ENCODE data around the gene NAA40. TPM values are rescaled to one million over a fixed set of nuclear protein-coding genes. Genes with fewer than 3 reads are reported as not detected.

Gene NAA40
- total and polyA plus RNA-seq, 3 donors from 2014 or later = 44.8 to 57.5 (median 49.7) TPM

GRCh38 chr11:63993100-63993499, 54.3 kb downstream of the NAA40 start:
- intact Hi-C loops (cut with DNase I; ENCODE audit: low total_unique reads) = no loop called here
- H3K27me3 ChIP-seq = no peaks in the 10 kb centered on the region
- no peaks in the 10 kb centered on the region for H3K4me1 ChIP-seq
- 84 to 85% methylated on average over 5 of the region's 5 CpGs for WGBS, 2 donors
- no peaks in the 10 kb centered on the region for H3K9me3 ChIP-seq
- H3K36me3 ChIP-seq (ENCODE audit: low read depth, missing control alignments) = no peaks in the 10 kb centered on the region
- no peak for DNase-seq
- no peak overlapping the region for H3K4me3 ChIP-seq
- TF ChIP-seq POLR2A (IDR thresholded peaks at IDR 0.05) (no peak), CTCF (IDR thresholded peaks at IDR 0.05) (no peak)
- H3K27ac ChIP-seq = no peak overlapping the region

- WGBS, 2 donors = 83 to 91% methylated on average over 6 of the region's 6 CpGs
- H3K4me1 ChIP-seq = no peaks in the 10 kb centered on the region
- H3K4me3 ChIP-seq = no peak overlapping the region
- H3K27ac ChIP-seq = no peak overlapping the region
- H3K9me3 ChIP-seq = no peaks in the 10 kb centered on the region
- DNase-seq = no peak
- H3K27me3 ChIP-seq = no peaks in the 10 kb centered on the region
- intact Hi-C loops (cut with DNase I; ENCODE audit: low total_unique reads) = no loop called here
- no peaks in the 10 kb centered on the region for H3K36me3 ChIP-seq (ENCODE audit: low read depth, missing control alignments)
- TF ChIP-seq CTCF (IDR thresholded peaks at IDR 0.05) = no peak
- TF ChIP-seq POLR2A (IDR thresholded peaks at IDR 0.05) = no peak
Observed at GRCh38 chr11:63993993-63994392, 55.2 kb downstream of the NAA40 start.

- TF ChIP-seq POLR2A (IDR thresholded peaks at IDR 0.05) (no peak), CTCF (IDR thresholded peaks at IDR 0.05) (no peak)
- intact Hi-C loops (cut with DNase I; ENCODE audit: low total_unique reads) = no loop called here
- H3K9me3 ChIP-seq = no peaks in the 10 kb centered on the region
- H3K36me3 ChIP-seq (ENCODE audit: low read depth, missing control alignments) = no peaks in the 10 kb centered on the region
- peaks cover 14% of the 10 kb centered on the region for H3K4me1 ChIP-seq
- H3K27me3 ChIP-seq = no peaks in the 10 kb centered on the region
- H3K4me3 ChIP-seq = no peak overlapping the region
- no peak overlapping the region for H3K27ac ChIP-seq
- WGBS, 2 donors = 80 to 93% methylated on average over 10 to 14 of the region's 18 CpGs
- DNase-seq = no peak
Observed at GRCh38 chr11:63996512-63996911, 57.7 kb downstream of the NAA40 start.

GRCh38 chr11:63997104-63997700, 58.4 kb downstream of the NAA40 start:
- Histone ChIP-seq H3K4me3 (no peak overlapping the region), H3K9me3 (no peaks in the 10 kb centered on the region), H3K27ac (no peak overlapping the region), H3K4me1 (peaks cover 18% of the 10 kb centered on the region), H3K27me3 (no peaks in the 10 kb centered on the region), H3K36me3 (ENCODE audit: low read depth, missing control alignments) (no peaks in the 10 kb centered on the region)
- WGBS, 2 donors = 91 to 93% methylated on average over 4 to 27 of the region's 27 CpGs
- no peak for TF ChIP-seq CTCF (IDR thresholded peaks at IDR 0.05)
- DNase-seq = no peak
- intact Hi-C loops (cut with DNase I; ENCODE audit: low total_unique reads) = no loop called here

GRCh38 chr11:63997801-63998337, 59.1 kb downstream of the NAA40 start:
- Histone ChIP-seq H3K36me3 (ENCODE audit: low read depth, missing control alignments) (no peaks in the 10 kb centered on the region), H3K4me3 (no peak overlapping the region), H3K4me1 (peaks cover 19% of the 10 kb centered on the region), H3K27me3 (no peaks in the 10 kb centered on the region), H3K9me3 (no peaks in the 10 kb centered on the region), H3K27ac (no peak overlapping the region)
- DNase-seq = no peak
- intact Hi-C loops (cut with DNase I; ENCODE audit: low total_unique reads) = loop anchor here (2.0 kb wide), 1 partner anchor 151 kb away; no protein-coding TSS in a partner anchor
- 75 to 79% methylated on average over 3 to 11 of the region's 11 CpGs for WGBS, 2 donors
- TF ChIP-seq POLR2A (IDR thresholded peaks at IDR 0.05) (no peak), CTCF (IDR thresholded peaks at IDR 0.05) (no peak)

All from testis (tissue), 3 donors.